DMS53 treated with DMSO at 0.1 percent for 48 hours (cell line): ENCODE data around the gene KLC4.
"Not testable (repeated sequence)": the region's sequence is repeated elsewhere in the genome, so short reads cannot be mapped to it uniquely, and the experiment has no call there.

ENCODE experiments used
- DNase-seq: peaks from one replicate; lab custom pipeline; 2025; ENCODE audit not compliant: unreplicated experiment; lab: John Stamatoyannopoulos, UW

Gene KLC4

DNA sequence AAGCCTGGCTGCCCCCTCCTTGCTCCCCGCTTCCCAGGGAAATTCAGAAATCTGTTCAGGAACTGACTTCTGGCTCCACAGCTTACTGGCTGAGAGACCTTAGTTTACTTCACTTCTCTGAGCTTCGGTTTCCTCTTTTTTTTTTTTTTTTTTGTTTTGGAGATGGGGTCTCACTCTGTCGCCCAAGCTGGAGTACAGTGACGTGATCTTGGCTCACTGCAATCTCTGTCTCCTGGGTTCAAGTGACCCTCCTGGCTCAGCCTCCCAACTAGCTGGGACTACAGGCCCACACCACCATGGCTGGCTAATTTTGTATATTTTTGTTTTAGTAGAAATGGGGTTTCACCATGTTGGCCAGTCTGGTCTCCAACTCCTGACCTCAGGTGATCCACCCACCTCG is 31.6 kb downstream of the KLC4 start:
- no peak for DNase-seq

DNA sequence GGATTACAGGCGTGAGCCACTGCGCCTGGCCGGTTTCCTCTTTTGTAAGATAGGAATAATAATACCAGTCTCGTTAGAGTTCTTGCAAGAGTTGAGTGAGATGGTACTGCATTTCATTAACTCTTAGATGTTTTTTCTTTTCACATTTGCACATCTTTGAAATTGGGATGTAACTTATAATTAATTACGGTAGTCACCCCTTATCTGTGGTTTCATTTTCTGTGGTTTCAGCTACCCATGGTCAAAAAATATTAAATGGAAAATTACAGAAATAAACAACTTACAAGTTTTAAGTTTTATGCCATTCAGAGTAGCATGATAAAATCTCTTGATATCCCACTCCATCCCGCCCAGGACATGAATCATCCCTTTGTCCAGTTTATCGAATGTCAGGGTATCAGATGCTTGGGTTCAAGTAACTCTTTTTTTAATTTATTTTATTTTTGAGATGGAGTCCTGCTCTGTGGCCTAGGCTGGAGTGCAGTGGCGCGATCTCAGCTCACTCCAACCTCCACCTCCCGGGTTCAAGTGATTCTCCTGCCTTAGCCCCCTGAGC is 32.1 kb downstream of the KLC4 start:
- no peak for DNase-seq

DNA sequence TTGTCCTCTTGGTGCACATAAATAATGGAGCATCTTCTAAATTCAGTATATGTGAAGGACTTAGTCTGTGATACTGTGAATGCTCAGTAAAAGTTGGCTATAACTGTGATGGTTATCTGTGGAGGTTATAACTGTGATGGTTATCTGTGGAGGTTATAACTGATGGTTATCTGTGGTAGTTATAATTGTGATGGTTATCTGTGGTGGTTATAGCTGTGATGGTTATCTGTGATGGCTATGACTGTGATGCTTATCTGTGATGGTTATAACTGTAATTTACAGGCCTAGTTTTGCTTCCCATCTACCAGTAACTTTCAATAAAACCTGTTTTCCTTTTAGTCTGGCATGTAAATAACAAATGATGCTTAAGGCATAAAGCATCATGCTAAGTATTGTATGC is 33.2 kb downstream of the KLC4 start:
- DNase-seq, result no peak

DNA sequence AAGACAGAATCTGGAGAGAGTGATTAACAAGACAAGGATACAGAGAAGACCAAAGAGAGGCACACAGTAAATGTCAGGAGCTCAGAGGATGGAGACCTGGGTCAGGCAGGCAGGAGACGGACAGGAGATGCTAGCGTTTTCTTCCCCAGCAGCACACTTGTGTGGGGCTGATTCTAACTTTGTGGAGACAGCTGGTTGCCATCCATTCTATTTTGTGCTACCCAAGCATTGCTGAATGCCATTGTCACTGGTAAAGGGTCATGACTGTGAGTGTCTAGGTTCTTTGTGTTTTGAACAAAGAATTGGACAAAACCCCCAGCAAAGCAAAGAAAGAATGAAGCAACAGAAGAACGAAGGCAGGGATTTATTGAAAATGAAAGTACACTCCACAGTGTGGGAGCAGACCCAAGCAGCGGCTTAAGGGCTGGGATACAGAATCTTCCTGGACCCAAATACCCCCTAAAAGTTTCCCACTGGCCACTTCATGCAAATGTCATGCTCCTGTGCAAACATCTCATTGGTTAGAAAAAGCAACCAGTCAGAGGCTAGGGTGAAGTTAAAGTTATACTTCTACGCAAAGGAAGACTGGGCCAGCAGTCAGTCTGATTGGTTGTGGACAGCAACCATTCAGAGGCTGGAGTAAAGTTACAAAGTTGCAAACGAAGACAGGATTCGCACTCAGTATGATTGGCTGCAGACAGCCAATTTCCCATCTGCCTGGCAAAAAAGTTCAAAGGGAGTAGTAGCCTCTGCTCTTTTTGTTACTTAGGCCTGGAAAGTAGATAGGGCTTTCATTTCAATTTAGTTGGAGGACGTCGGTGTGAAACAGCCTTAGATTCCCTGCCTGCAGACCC is 34.2 kb downstream of the KLC4 start:
- DNase-seq, result no peak

DNA sequence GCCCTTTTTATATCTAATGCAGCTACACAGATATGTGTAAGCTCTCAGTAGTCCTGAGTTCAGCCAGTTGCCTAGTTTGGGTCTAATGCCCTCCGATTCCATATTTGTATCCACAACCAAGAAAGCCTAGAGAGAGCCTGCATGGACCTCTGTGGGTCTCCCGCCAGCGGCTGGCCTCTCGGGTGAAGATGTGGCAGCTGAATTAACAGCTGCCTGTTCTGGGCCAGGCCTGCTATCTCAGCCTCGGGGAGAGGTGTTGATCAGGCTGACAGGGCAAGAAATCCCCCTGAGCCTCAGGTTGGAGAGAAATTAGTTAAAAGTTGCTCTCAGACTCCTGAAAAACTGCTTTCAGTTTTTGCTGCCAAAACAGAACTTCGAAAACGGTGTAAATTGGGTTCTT is 36.5 kb downstream of the KLC4 start:
- DNase-seq, result no peak

DNA sequence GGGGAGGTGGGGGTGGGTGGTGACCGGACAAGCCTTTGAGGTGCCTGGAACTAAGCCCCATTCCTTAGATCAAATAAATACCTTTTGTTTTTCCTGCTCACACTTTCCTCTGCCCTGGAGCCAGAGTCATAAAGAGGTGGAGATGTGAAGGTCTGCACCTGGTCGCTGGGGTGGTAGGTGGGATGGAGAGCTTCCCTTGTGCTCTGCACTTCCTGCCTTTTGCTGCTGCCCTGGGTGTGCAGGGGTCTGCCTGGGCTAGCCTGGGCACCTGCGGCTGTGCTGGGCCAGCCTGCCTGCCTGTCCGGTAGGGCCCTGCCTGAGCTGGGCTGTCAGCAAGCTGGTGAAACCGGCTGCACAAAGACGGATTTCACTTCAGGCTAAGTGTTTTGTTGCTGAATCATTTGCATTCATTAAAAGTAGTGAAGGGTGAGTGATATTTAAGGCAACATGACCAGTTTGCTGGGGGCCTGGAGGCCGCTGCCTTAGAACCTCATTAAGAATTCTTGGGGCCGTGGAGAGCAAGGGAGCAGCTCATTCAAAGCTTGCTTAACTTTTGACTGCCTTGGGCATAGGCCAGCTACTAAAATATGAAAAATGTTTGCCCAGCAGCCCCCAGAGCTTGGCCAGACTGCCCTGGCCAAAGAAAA is 37.1 kb downstream of the KLC4 start:
- DNase-seq, result no peak

DNA sequence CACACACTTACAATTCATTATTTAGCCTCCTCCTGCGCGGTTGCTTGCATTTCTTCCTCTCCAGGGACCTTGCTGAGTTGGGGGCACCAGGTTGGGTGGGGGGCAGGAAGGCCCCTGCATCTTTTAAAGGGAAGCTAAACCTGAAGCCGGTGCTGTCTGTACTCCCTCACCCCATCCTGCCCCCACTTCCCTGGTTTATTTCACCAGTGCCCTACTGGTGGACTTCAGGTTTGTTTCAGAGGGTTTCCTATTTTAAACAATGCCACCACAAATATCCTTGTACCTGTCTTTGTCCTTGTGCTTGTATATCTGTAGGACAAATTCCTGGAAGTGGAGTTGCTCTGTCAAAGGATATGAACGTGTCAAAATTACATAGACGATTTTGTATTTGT is 37.7 kb downstream of the KLC4 start:
- no peak for DNase-seq

DNA sequence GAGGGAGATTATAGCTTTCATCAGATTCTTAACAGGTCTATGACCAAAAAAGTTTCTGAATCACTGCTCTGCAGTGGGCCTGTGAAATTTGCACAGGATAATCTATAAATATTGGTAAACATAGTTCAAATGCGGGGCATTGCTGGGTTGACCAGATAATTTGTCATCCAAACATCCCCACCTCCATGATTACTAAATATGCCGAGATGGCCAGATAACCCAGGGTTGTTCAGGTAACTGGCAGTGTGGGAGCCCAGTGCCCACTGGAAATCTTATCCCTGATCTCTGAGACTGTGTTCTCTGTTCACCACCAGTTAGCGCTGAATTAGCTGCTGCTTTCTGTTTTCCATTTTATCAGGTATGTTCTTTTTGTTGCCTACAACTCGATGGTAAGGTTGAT is 38.1 kb downstream of the KLC4 start:
- DNase-seq, result no peak

DNA sequence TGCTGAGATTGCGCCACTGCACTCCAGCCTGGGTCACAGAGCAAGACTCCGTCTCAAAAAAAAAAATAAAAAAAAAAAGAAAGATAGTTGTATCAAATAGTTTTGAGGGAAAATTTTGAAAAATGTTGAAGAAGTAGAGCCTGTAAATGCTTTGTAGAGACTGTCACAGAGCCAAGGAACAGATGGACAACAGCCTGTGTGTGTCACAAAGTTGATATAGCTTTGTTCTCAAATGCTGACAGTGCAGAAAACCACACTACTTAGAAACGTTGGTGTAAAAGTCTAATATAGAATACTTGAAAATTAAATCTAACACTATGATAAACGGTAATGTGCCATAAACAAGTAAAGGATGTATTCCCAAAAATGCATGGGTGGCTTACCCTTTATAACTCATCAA is 42.1 kb downstream of the KLC4 start:
- no peak for DNase-seq

DNA sequence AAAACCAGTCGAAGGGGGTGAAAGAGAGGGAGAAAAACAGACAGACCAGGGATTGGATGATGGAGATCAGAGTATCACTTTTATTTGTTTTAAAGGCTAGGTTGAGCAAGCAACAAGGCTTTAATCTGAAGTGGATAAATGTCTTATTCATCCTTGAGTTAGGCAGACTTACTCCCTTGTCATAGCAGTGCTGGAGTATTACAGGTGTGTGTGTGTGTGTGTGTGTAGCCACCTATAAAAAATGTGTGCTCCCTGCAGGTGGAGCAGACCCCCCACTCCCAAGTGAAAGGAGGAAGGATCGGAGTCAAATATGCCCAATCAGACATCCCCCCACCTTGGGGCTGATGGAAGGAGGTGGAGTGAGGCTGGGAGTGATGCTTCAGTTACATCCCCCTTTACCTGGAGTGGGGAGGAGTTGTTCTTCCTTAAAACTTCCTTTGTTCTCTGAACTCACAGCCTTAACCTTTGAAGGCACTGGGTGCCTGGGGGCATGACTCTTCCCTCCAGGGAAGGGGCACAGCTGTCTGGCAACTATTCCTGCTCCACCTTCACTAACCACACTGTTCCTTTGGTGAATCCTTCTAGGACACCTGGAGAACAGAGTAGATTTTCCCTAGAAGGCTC is 43.9 kb downstream of the KLC4 start:
- DNase-seq, result no peak

DNA sequence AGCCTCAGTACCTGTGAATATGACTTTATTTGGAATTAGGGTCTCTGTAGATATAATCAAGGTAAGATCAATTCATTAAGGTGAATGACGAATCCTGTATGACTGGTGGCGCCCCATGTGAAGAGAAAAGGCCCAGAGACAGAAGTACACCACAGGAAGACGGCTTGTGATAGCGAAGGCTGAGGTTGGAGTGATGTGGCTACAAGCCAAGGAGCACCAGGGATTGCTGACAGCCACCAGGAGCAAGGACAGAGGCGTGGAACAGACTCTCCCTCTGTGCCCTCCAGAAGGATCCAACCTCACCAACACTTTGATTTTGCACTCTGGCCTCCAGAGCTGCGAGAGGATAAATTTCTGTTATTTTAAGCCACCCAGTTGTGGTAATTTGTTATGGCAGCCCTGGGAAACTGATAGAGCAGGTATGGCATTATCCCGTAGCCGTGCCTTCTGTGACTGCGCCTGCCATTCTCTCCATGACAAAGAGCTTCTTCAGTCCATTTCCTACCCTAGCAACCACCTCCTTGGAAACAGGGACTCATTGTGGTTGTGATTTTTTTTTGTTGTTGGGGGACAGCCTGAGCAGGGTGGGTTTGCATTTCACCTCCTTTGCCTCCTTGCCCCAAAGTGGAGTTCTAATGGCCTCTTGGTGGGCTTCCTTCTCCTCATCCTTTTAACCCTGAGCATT is 46.2 kb downstream of the KLC4 start:
- no peak for DNase-seq

DNA sequence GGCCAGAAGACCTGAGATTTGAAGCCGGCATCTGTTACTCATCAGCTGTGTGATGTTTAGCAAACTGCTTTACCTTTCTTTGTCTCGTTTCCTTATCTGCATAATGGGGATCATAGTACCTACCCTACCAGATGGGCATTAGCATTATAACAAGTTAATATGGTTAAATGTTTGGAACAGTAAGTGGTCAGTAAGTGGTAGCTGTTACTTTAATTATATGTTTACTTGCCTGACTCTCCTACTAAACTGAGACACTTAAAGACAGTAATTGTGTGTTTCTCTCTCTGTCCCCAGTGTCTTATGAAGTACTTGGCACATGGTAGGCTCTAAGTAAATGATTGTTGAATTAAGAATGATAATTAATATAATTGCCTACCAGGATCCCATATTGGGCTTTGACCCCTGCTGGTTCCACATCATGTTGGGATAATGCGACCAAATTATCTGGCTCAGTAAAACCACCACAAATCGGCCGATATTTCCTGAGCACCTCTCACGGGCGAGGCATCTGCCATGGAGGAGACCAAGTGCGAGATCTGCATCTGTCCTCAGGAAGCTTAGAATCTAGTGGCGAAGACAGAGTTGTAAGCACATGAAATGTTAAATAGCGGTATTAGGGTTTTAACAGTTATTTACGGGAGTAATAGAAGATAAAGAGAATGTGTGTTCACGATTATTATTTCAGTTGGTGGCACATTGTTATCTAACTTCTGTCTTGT is 48.1 kb downstream of the KLC4 start:
- no peak for DNase-seq

DNA sequence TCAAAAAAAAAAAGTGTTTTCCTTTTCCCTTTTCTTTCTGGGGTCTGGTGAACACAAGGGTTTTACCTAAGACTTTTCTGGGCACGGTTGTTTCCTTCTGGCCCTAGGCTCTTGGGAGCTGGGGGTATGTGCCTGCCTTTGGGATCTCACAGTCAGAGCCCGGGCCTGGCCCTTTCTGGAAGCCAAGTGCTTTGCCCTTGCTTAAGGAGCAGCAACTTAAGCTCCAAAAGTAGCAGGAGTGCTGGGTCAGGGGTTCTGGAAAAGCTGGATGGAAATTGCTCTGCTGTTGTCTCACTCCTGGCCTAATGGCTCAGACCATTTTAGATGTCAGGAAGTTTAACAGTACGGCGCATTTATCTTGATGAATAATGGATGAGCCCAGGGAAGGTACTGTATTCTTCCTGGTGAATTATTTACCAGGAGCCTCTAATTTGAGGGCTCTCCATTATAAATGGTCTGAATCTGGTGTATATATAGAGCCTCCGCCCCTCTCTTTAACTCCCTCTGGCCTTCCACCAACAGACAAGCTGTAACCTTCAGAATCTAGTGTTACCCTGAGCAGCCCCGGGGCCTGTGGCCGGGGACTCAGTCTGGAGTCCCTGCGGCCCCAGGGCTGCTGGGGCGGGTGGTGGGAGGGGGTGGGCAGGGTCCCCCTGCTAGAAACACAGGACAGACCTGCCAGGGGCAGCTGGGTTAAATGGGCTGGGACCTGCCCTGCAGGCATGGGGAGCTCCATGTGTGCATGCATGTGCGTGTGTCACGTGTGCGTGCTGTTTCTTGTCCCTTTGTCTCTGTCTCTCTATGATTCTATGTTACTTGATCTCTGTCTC is 54.2 kb downstream of the KLC4 start:
- peak; percentile 32 for DNase-seq

DNA sequence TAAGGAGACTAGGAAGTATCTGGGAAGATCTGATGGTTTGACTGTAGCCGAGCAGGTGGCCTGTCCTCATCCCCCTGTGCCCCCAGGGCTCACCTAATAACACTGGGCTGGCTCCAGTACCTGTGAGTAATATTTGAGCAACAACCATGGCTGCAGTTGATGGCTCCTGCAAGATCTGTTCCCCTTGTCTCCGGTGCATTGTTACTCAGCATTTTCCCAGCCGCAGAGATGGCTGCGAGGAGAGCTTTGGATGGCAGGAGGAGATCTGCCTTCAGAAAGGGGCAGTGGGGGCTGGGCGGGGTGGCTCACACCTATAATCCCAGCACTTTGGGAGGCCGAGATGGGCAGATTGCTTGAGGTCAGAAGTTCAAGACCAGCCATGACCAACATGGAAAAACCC is 55.9 kb downstream of the KLC4 start:
- DNase-seq, result no peak

DNA sequence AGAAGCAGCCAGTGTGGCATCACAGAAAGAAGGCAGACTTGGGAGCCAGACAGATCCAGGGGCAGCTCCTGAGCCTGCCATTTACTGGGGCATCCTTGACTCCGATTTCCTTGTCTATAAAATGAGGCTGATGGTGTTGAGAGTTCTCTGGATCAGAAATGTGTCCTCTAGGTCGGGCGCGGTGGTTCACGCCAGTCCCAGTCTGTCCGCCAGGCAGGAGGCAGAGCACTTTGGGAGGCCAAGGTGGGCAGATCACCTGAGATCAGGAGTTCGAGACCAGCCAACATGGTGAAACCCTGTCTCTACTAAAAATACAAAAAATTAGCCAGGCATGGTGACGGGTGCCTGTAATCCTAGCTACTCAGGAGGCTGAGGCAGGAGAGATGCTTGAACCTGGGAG is 58.0 kb downstream of the KLC4 start:
- DNase-seq, result not testable (repeated sequence)

DNA sequence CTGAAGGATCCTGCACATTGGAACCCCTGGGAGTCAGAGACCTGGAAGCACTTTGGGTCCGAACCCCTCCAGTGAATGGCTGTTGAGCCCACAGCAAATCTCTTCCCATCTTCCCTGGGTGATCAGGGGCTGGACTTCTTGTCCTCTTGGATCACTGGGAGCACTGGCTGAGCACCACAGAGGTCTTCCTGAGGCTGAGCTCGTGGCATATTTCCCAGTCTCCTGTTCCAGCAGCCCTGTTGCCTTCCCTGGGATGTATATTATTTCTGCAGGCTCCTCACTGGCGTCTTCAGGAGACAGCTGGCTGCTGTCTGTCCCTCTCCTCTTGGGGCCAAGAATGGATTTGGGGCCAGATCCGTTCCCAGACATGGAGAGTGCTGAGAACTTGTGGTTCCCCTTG is 60.1 kb downstream of the KLC4 start:
- no peak for DNase-seq

DNA sequence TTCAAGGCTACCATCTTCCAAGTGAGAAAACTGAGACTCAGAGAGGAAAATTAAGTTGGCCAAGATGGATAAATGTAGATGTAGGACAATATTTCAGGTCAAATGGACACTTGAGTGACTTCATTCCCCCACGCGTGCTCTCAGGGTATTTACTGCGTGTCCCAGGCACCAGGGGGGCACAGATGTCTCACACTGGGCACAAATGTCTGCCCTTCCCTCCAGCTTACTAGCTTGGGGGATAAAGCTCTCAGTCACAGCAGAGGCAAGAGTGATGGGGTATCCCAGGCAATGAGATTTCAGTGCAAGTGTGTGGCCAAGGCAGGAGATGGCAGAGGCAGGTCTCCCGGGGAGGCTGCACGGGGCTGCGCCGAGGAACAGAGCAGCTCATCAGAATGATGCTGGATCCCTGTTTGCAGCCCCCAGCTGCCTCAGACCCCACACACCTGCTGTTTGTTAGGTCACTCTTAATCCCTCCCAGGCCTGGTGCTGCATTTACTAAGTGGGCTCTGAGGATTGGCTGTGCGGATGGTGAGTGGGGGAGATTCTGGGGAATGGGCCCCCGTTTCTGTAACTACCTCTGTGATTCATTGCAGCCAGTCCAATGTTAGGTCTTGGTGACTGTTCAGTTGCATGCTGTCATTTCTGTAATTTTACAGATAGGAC is 60.8 kb downstream of the KLC4 start:
- no peak for DNase-seq

DNA sequence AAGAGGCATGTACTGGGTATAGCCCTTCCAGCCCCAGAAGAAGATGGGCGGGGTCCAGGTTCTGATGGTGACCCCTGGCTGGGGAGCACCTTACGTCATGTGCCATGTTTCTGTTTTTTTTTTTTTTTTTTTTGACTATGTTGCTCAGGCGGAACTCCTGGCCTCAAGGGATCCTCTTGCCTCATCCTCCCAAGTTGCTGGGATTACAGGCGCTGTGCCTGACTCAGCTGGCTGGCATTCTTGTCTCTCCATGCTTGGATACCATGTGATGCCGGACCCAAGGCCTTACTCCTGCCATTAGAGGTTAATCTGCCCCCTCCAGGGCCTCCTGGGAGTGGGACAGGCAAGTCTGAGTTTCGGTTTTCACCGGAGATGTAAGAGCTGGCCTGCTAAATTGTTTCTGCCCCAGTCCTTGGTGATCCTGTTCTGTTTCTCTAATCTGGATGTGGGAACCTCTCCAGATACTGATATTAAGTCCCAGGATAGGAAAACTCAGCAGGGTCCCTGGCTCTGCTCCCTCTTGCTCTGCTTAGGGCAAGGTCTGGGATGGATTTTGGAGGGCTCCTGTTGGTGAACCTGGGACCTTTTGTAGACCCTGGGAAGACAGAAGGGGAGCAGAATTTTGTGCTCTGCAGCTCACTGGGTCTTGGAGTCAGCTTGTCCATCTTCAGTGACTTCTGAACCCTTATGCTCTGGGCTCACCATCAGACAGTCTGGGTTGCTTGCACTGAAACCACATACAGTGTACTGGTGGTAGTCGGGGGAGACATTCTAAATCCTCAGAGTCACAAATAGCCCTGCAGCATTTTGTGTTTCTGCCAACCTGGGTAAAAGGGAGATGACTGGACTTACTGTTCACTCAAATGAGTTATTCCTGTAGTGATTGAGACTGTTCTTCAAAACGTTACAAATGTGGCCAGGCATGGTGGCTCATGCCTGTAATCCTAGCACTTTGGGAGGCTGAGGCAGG is 61.8 kb downstream of the KLC4 start:
- DNase-seq, result no peak
